SK-N-MC (cell line): ENCODE data around the gene SLC23A3.

ENCODE experiments used
- EZH2 ChIP-seq: fragments of 200-600 bp; sonication (generic); IDR thresholded peaks from one replicate; pipeline ENCODE4 v1.6.1; 2017; ENCODE audit warnings: antibody characterized with exemption
- POLR2AphosphoS5 ChIP-seq: IDR thresholded peaks from 2 replicates; pipeline ENCODE4 v1.6.1; 2012; ENCODE audit warnings: mild to moderate bottlenecking, low read depth, low read length, borderline replicate concordance

- TF ChIP-seq POLR2AphosphoS5 = no peak
- TF ChIP-seq EZH2 = no peak
These were observed 6.7 kb downstream of the SLC23A3 start for GRCh38 chr2:219163156-219163555.
